Measurements from ENCODE around the gene C10orf62. TPM values are rescaled to one million over a fixed set of nuclear protein-coding genes. Genes with fewer than 3 reads are reported as not detected.

Gene C10orf62
- total RNA-seq, 6 experiments from 2014 or later, result 1.2 to 4.1 (median 2.2) TPM; not detected in 1

GRCh38 chr10:97580421-97581367, 8.8 kb upstream of the C10orf62 start:
- H3K9me3 ChIP-seq, result no peaks in the 10 kb centered on the region
- H3K27me3 ChIP-seq, result no peaks in the 10 kb centered on the region
- ATAC-seq (no peak), DNase-seq (no peak)
- H3K4me3 ChIP-seq, result no peak overlapping the region
- no peak overlapping the region for H3K27ac ChIP-seq
- H3K4me1 ChIP-seq, result peaks cover 0 to 6% (median 2%) of the 10 kb centered on the region in 4 donors
- H3K36me3 ChIP-seq, result no peaks in the 10 kb centered on the region
- intact Hi-C loops (cut with DNase I), result no loop called here
- 96% methylated on average over 5 of the region's 9 CpGs for WGBS (ENCODE audit: insufficient coverage, low coverage, low lambda C conversion rate, missing lambda C conversion rate)
- no peak for TF ChIP-seq CTCF (IDR thresholded peaks at IDR 0.05)
- no peak for TF ChIP-seq POLR2A (IDR thresholded peaks at IDR 0.05)

- TF ChIP-seq POLR2A (IDR thresholded peaks at IDR 0.05) (no peak), CTCF (IDR thresholded peaks at IDR 0.05) (no peak)
- WGBS (ENCODE audit: insufficient coverage, low coverage, low lambda C conversion rate, missing lambda C conversion rate), result no CpG with 5 or more reads among the region's 8 CpGs
- intact Hi-C loops (cut with DNase I), result no loop called here
- no peak for ATAC-seq
- Histone ChIP-seq H3K4me1 (peaks cover 0 to 13% (median 3%) of the 10 kb centered on the region in 4 donors), H3K36me3 (no peaks in the 10 kb centered on the region), H3K27me3 (no peaks in the 10 kb centered on the region), H3K9me3 (no peaks in the 10 kb centered on the region), H3K27ac (no peak overlapping the region), H3K4me3 (no peak overlapping the region)
- DNase-seq, result no peak
Observed at GRCh38 chr10:97582169-97582568, 7.4 kb upstream of the C10orf62 start.

GRCh38 chr10:97583476-97583875, 6.0 kb upstream of the C10orf62 start:
- Histone ChIP-seq H3K27me3 (no peaks in the 10 kb centered on the region), H3K4me1 (peaks cover 0 to 22% (median 3%) of the 10 kb centered on the region in 4 donors), H3K36me3 (no peaks in the 10 kb centered on the region), H3K27ac (peak overlapping the region in 2 of 3 donors; percentile 95 to 96), H3K9me3 (no peaks in the 10 kb centered on the region), H3K4me3 (no peak overlapping the region)
- ATAC-seq (no peak), DNase-seq (no peak)
- intact Hi-C loops (cut with DNase I), result no loop called here
- TF ChIP-seq POLR2A (IDR thresholded peaks at IDR 0.05) (no peak), CTCF (IDR thresholded peaks at IDR 0.05) (no peak)
- 86% methylated on average over 5 of the region's 13 CpGs for WGBS (ENCODE audit: insufficient coverage, low coverage, low lambda C conversion rate, missing lambda C conversion rate)

- peak; percentile 93 to 99 (median 98) for DNase-seq
- Histone ChIP-seq H3K9me3 (no peaks in the 10 kb centered on the region), H3K27me3 (no peaks in the 10 kb centered on the region), H3K4me1 (peaks cover 0 to 30% (median 6%) of the 10 kb centered on the region in 4 donors), H3K4me3 (peak within 1 kb of the TSS in 2 of 3 donors; percentile 37 to 64), H3K27ac (peak within 1 kb of the TSS; percentile 73 to 96 (median 95)), H3K36me3 (no peaks in the 10 kb centered on the region)
- 50% methylated on average over 1 of the region's 5 CpGs for WGBS (ENCODE audit: insufficient coverage, low coverage, low lambda C conversion rate, missing lambda C conversion rate)
- TF ChIP-seq CTCF (IDR thresholded peaks at IDR 0.05) (peak in 1 of 4 donors; percentile 4), POLR2A (IDR thresholded peaks at IDR 0.05) (peak; percentile 72)
- ATAC-seq, result peak; percentile 82 to 93 (median 92)
- intact Hi-C loops (cut with DNase I), result no loop called here
Observed at GRCh38 chr10:97584060-97584797, 5.3 kb upstream of the C10orf62 start, which contains the start of gene HOGA1. HOGA1 (plus strand) TSS chr10:97584389; CDS start chr10:97584704, 315 bp downstream.

Measured in right lobe of liver (tissue), 6 donors.